AG04449 (cell line): ENCODE results near the gene TPST2.

Source experiments
- CTCF ChIA-PET: fragments of 350-600 bp; formaldehyde crosslinking; extraction: SDS; loops from one replicate; lab custom pipeline; 2021; ENCODE audit warnings: antibody characterized with exemption; lab: Yijun Ruan, JAX
- POLR2A ChIA-PET: fragments of 400-600, 350-600 bp; formaldehyde crosslinking; extraction: SDS; loops from one replicate; lab custom pipeline; 2020; ENCODE audit warnings: antibody characterized with exemption, inconsistent platforms; lab: Yijun Ruan, JAX
- DNase-seq: peaks from one replicate; pipeline ENCODE4 v3.0.0-alpha.2; 2010; ENCODE audit warnings: low read depth, low spot score
- H3K4me3 ChIP-seq: 2 replicates; pipeline ENCODE4 v1.5.1; 2011; ENCODE audit warnings: low read depth, mild to moderate bottlenecking, control low read depth, low read length
- CTCF ChIP-seq: IDR thresholded peaks from one replicate; pipeline ENCODE4 v1.5.1; 2011; ENCODE audit warnings: mild to moderate bottlenecking, moderate library complexity, low read length, control low read depth, inconsistent platforms; ENCODE audit not compliant: insufficient read depth; ENCODE audit errors: missing control alignments

The TPST2 gene

GRCh38 chr22:26619510-26619909 lies 29.6 kb upstream of the TPST2 start:
- CTCF ChIA-PET, result interaction anchor here (0.6 kb wide), 1 partner anchor 14 kb away, joined by 3 read pairs; no protein-coding TSS in a partner anchor
- POLR2A ChIA-PET, result no interaction called here

GRCh38 chr22:26618455-26618854 lies 28.5 kb upstream of the TPST2 start:
- TF ChIP-seq CTCF, result no peak
- CTCF ChIA-PET, result no interaction called here
- H3K4me3 ChIP-seq, result no peak overlapping the region
- no peak for DNase-seq
- POLR2A ChIA-PET, result no interaction called here

More at GRCh38 chr22:26619510-26619909, 29.6 kb upstream of the TPST2 start:
- H3K4me3 ChIP-seq, result no peak overlapping the region
- no peak for TF ChIP-seq CTCF
- no peak for DNase-seq

- no peak within 1 kb of the TSS for H3K4me3 ChIP-seq
- POLR2A ChIA-PET, result no interaction called here
- TF ChIP-seq CTCF, result no peak
- no peak for DNase-seq
- CTCF ChIA-PET, result no interaction called here
Observed at GRCh38 chr22:26617271-26618199, 27.6 kb upstream of the TPST2 start, which contains the start of gene CRYBB1. Gene CRYBB1, minus strand, starts transcription at chr22:26618027. Its CDS starts 1,708 bp downstream, at chr22:26616319.

GRCh38 chr22:26616650-26617049 lies 26.7 kb upstream of the TPST2 start:
- DNase-seq, result no peak
- no peak overlapping the region for H3K4me3 ChIP-seq
- CTCF ChIA-PET, result no interaction called here
- POLR2A ChIA-PET, result no interaction called here
- TF ChIP-seq CTCF, result no peak

- POLR2A ChIA-PET, result no interaction called here
- CTCF ChIA-PET, result no interaction called here
- no peak for DNase-seq
- no peak for TF ChIP-seq CTCF
- H3K4me3 ChIP-seq, result no peak overlapping the region
Observed at GRCh38 chr22:26615830-26616435, 26.0 kb upstream of the TPST2 start.

- ChIA-PET CTCF (no interaction called here), POLR2A (no interaction called here)
- no peak for TF ChIP-seq CTCF
- no peak for DNase-seq
- H3K4me3 ChIP-seq, result no peak overlapping the region
Observed at GRCh38 chr22:26615149-26615548, 25.2 kb upstream of the TPST2 start.
